Activated CD8-positive, alpha-beta memory T cell treated with anti-CD3 and anti-CD28 coated beads, Interleukin-2, amount 50 U/mL, for 1 hour (primary cell): ENCODE data around the gene ANK3.
"Not testable (repeated sequence)": the region's sequence is repeated elsewhere in the genome, so short reads cannot be mapped to it uniquely, and the experiment has no call there.

Experiments
- DNase-seq: peaks from one replicate; pipeline ENCODE4 v3.0.0-alpha.2; 2020; ENCODE audit errors: extremely low read depth

ANK3 gene

GRCh38 chr10:60096761-60097513 lies 292.7 kb downstream of the ANK3 start:
- no peak for DNase-seq

- no peak for DNase-seq
Measured at GRCh38 chr10:60093317-60093716, 296.4 kb downstream of the ANK3 start.

GRCh38 chr10:60086862-60087261 lies 302.8 kb downstream of the ANK3 start:
- no peak for DNase-seq

- DNase-seq, result no peak
Measured at GRCh38 chr10:60086421-60086820, 303.3 kb downstream of the ANK3 start.

- DNase-seq, result no peak
Measured at GRCh38 chr10:60082744-60083344, 306.8 kb downstream of the ANK3 start.

- no peak for DNase-seq
Measured at GRCh38 chr10:60082341-60082740, 307.3 kb downstream of the ANK3 start.

GRCh38 chr10:60073781-60074656 lies 315.7 kb downstream of the ANK3 start:
- DNase-seq, result no peak

GRCh38 chr10:60073397-60073780 lies 316.3 kb downstream of the ANK3 start:
- no peak for DNase-seq

GRCh38 chr10:60069311-60069710 lies 320.4 kb downstream of the ANK3 start:
- no peak for DNase-seq

GRCh38 chr10:60050366-60050765 lies 339.3 kb downstream of the ANK3 start:
- no peak for DNase-seq

- DNase-seq, result no peak
Measured at GRCh38 chr10:60048091-60048501, 341.6 kb downstream of the ANK3 start.

GRCh38 chr10:60045571-60045970 lies 344.1 kb downstream of the ANK3 start:
- no peak for DNase-seq

- no peak for DNase-seq
Measured at GRCh38 chr10:60044971-60045370, 344.7 kb downstream of the ANK3 start.

- DNase-seq, result no peak
Measured at GRCh38 chr10:60044242-60044641, 345.4 kb downstream of the ANK3 start.

GRCh38 chr10:60043561-60044241 lies 346.0 kb downstream of the ANK3 start:
- no peak for DNase-seq

- DNase-seq, result no peak
Measured at GRCh38 chr10:60042914-60043313, 346.8 kb downstream of the ANK3 start.

GRCh38 chr10:60042262-60042661 lies 347.4 kb downstream of the ANK3 start:
- DNase-seq, result no peak

- no peak for DNase-seq
Measured at GRCh38 chr10:60041489-60042133, 348.1 kb downstream of the ANK3 start.

- DNase-seq, result no peak
Measured at GRCh38 chr10:60040014-60040662, 349.5 kb downstream of the ANK3 start.

GRCh38 chr10:60035984-60036383 lies 353.7 kb downstream of the ANK3 start:
- no peak for DNase-seq

- not testable (repeated sequence) for DNase-seq
Measured at GRCh38 chr10:60035375-60035774, 354.3 kb downstream of the ANK3 start.
